ELR (cell line): ENCODE results near the gene PDE9A.
"Not testable (repeated sequence)": the region's sequence is repeated elsewhere in the genome, so short reads cannot be mapped to it uniquely, and the experiment has no call there.

ENCODE experiments used
- DNase-seq: peaks from one replicate; pipeline ENCODE4 v3.0.0-alpha.2; 2015; ENCODE audit warnings: low read depth

PDE9A gene

GRCh38 chr21:42708107-42708506 is 54.7 kb downstream of the PDE9A start:
- DNase-seq, result no peak

GRCh38 chr21:42708916-42709315 is 55.5 kb downstream of the PDE9A start:
- not testable (repeated sequence) for DNase-seq

- no peak for DNase-seq
Measured at GRCh38 chr21:42711667-42712066, 58.2 kb downstream of the PDE9A start.

GRCh38 chr21:42715427-42715826 is 62.0 kb downstream of the PDE9A start:
- not testable (repeated sequence) for DNase-seq

GRCh38 chr21:42716074-42716473 is 62.7 kb downstream of the PDE9A start:
- no peak for DNase-seq

- DNase-seq, result not testable (repeated sequence)
Measured at GRCh38 chr21:42720484-42720883, 67.1 kb downstream of the PDE9A start.

GRCh38 chr21:42721341-42721824 is 68.0 kb downstream of the PDE9A start:
- peak; percentile 7 for DNase-seq

- no peak for DNase-seq
Measured at GRCh38 chr21:42722153-42722552, 68.7 kb downstream of the PDE9A start.

- no peak for DNase-seq
Measured at GRCh38 chr21:42722808-42723473, 69.5 kb downstream of the PDE9A start.

- DNase-seq, result peak; percentile 87
Measured at GRCh38 chr21:42724226-42724920, 71.0 kb downstream of the PDE9A start.

- no peak for DNase-seq
Measured at GRCh38 chr21:42725416-42725930, 72.1 kb downstream of the PDE9A start.

- DNase-seq, result no peak
Measured at GRCh38 chr21:42731264-42732032, 78.0 kb downstream of the PDE9A start.

- no peak for DNase-seq
Measured at GRCh38 chr21:42732033-42732410, 78.6 kb downstream of the PDE9A start.

- DNase-seq, result no peak
Measured at GRCh38 chr21:42733037-42733627, 79.7 kb downstream of the PDE9A start.

GRCh38 chr21:42733874-42734273 is 80.5 kb downstream of the PDE9A start:
- DNase-seq, result no peak

- no peak for DNase-seq
Measured at GRCh38 chr21:42734323-42734971, 81.0 kb downstream of the PDE9A start.

- no peak for DNase-seq
Measured at GRCh38 chr21:42735061-42735460, 81.6 kb downstream of the PDE9A start.

- DNase-seq, result no peak
Measured at GRCh38 chr21:42735944-42736343, 82.5 kb downstream of the PDE9A start.

GRCh38 chr21:42736646-42737350 is 83.4 kb downstream of the PDE9A start:
- DNase-seq, result no peak

- no peak for DNase-seq
Measured at GRCh38 chr21:42737951-42738590, 84.7 kb downstream of the PDE9A start.
